Activated CD4-positive, alpha-beta T cell treated with anti-CD3 and anti-CD28 coated beads, Interleukin-2, Interleukin-4, amounts not matched to agents 100 ng/mL and 50 ng/mL, durations not matched to agents 16 hours and 8 hours (primary cell): ENCODE results near the gene KCNE1.
"Not testable (repeated sequence)": the region's sequence is repeated elsewhere in the genome, so short reads cannot be mapped to it uniquely, and the experiment has no call there.

Experiments
- DNase-seq: peaks from one replicate; pipeline ENCODE4 v3.0.0-alpha.2; 2020; ENCODE audit warnings: low spot score

The KCNE1 gene

GRCh38 chr21:34511181-34511580 is 829 bp downstream of the KCNE1 start:
- no peak for DNase-seq

- DNase-seq: peak; percentile 48
Observed at GRCh38 chr21:34510148-34511142, 1.6 kb downstream of the KCNE1 start.

GRCh38 chr21:34509151-34509550 is 2.9 kb downstream of the KCNE1 start:
- no peak for DNase-seq

GRCh38 chr21:34504595-34504994 is 7.4 kb downstream of the KCNE1 start:
- DNase-seq: no peak

- no peak for DNase-seq
Observed at GRCh38 chr21:34502480-34503106, 9.4 kb downstream of the KCNE1 start.

GRCh38 chr21:34501716-34502115 is 10.3 kb downstream of the KCNE1 start:
- no peak for DNase-seq

GRCh38 chr21:34500191-34500590 is 11.8 kb downstream of the KCNE1 start:
- no peak for DNase-seq

- DNase-seq: no peak
Observed at GRCh38 chr21:34499116-34499515, 12.9 kb downstream of the KCNE1 start.

- DNase-seq: no peak
Observed at GRCh38 chr21:34498623-34499022, 13.4 kb downstream of the KCNE1 start.

GRCh38 chr21:34483854-34484253 is 28.2 kb downstream of the KCNE1 start:
- not testable (repeated sequence) for DNase-seq

- not testable (repeated sequence) for DNase-seq
Observed at GRCh38 chr21:34483435-34483834, 28.6 kb downstream of the KCNE1 start.

GRCh38 chr21:34467333-34467732 is 44.7 kb downstream of the KCNE1 start:
- DNase-seq: not testable (repeated sequence)

GRCh38 chr21:34459426-34459825 is 52.6 kb downstream of the KCNE1 start:
- DNase-seq: not testable (repeated sequence)

GRCh38 chr21:34458266-34458665 is 53.7 kb downstream of the KCNE1 start:
- not testable (repeated sequence) for DNase-seq

GRCh38 chr21:34456180-34456579 is 55.8 kb downstream of the KCNE1 start:
- DNase-seq: not testable (repeated sequence)

- not testable (repeated sequence) for DNase-seq
Observed at GRCh38 chr21:34455628-34456027, 56.4 kb downstream of the KCNE1 start.

GRCh38 chr21:34447018-34447417 is 65.0 kb downstream of the KCNE1 start:
- not testable (repeated sequence) for DNase-seq

GRCh38 chr21:34443486-34443885 is 68.5 kb downstream of the KCNE1 start:
- DNase-seq: not testable (repeated sequence)

- not testable (repeated sequence) for DNase-seq
Observed at GRCh38 chr21:34429710-34430109, 82.3 kb downstream of the KCNE1 start.

- DNase-seq: not testable (repeated sequence)
Observed at GRCh38 chr21:34428441-34428840, 83.6 kb downstream of the KCNE1 start.

- DNase-seq: not testable (repeated sequence)
Observed at GRCh38 chr21:34427339-34427738, 84.7 kb downstream of the KCNE1 start.

GRCh38 chr21:34423805-34424204 is 88.2 kb downstream of the KCNE1 start, which contains the start of gene SMIM34:
Gene SMIM34 (minus strand): TSS chr21:34423951. CDS start chr21:34423839, 112 bp downstream.
- not testable (repeated sequence) for DNase-seq
